Uterus (tissue), 4 donors: ENCODE data around the gene MYBBP1A. TPM values are rescaled to one million over a fixed set of nuclear protein-coding genes. Genes with fewer than 3 reads are reported as not detected.

Experiments used
- DNase-seq, 2 donors: peaks; one replicate each; pipeline ENCODE4 v3.0.0-alpha.2; 2019 to 2020
- H3K27ac ChIP-seq, 2 donors: fragments of 200-600 bp; sonication (generic); 1 replicate in 1 of 2; 2 replicates in 1 of 2; pipeline ENCODE4 v1.5.1; 2016 to 2018
- H3K27me3 ChIP-seq, 2 donors: fragments of 200-600 bp; sonication (generic); one replicate each; pipeline ENCODE4 v1.5.1; 2018 to 2019; ENCODE audit warnings: control low read depth in 1 of 2
- H3K36me3 ChIP-seq, 2 donors: fragments of 200-600 bp; sonication (generic); one replicate each; pipeline ENCODE4 v1.5.1; 2019; ENCODE audit warnings: control low read depth in 1 of 2
- H3K4me1 ChIP-seq, 2 donors: fragments of 200-600 bp; sonication (generic); one replicate each; pipeline ENCODE4 v1.5.1; 2018 to 2019; ENCODE audit warnings: control low read depth in 1 of 2
- H3K4me3 ChIP-seq, 2 donors: fragments of 200-600 bp; sonication (generic); 1 replicate in 1 of 2; 2 replicates in 1 of 2; pipeline ENCODE4 v1.5.1; 2018 to 2019; ENCODE audit warnings: mild to moderate bottlenecking in 1 of 2
- H3K9me3 ChIP-seq, 2 donors: fragments of 200-600 bp; sonication (generic); one replicate each; pipeline ENCODE4 v1.5.1; 2019; ENCODE audit warnings: control low read depth in 1 of 2
- CTCF ChIP-seq, 4 experiments: fragments of 200-600 bp in 2 of 4; fragments of 450-650 bp in 2 of 4; sonication (generic) in 2 of 4; IDR thresholded peaks; one replicate each; pipeline ENCODE4 v1.5.1; 2016 to 2019; ENCODE audit warnings: antibody characterized with exemption in 4 of 4, mild to moderate bottlenecking in 2 of 4, moderate library complexity in 1 of 4
- POLR2A ChIP-seq, 2 donors: fragments of 450-650 bp; IDR thresholded peaks; one replicate each; pipeline ENCODE4 v1.6.1; 2016; ENCODE audit warnings: antibody characterized with exemption in 2 of 2, mild to moderate bottlenecking in 1 of 2, moderate library complexity in 1 of 2
- intact Hi-C: fragments of 100-400 bp; cut with DNase I; formaldehyde crosslinking; loops from one replicate; pipeline ENCODE4 v1.15.1; 2023; ENCODE audit warnings: low total_unique reads
- total RNA-seq, 4 donors: library from RNA; depleted of rRNA in 3 of 4; stranded (reverse); fragments of >200 nt in 3 of 4; gene quantifications; one replicate each; pipeline versions ENCODE4 v1.1.0 to v1.2.4, GENCODE V29; 2014 to 2023
- donor health status: DM: yes; HTN: yes; CAD: no.

Gene MYBBP1A
- total RNA-seq, 4 donors from 2014 or later: 10.9 to 64.7 (median 25.2) TPM

GRCh38 chr17:4498461-4499397 is 56.5 kb downstream of the MYBBP1A start, which contains the start of gene SPNS2:
TSS of gene SPNS2 (plus strand) at chr17:4498881. CDS start at chr17:4499048, 167 bp downstream.
- Histone ChIP-seq H3K27ac (peak within 1 kb of the TSS in 1 of 2 donors; percentile 39), H3K4me1 (no peaks in the 10 kb centered on the region), H3K9me3 (no peaks in the 10 kb centered on the region), H3K36me3 (no peaks in the 10 kb centered on the region), H3K27me3 (no peaks in the 10 kb centered on the region), H3K4me3 (peak within 1 kb of the TSS; percentile 22 to 29)
- intact Hi-C loops: no loop called here
- DNase-seq: peak in 1 of 2 donors; percentile 42
- peak; percentile 11 to 32 for TF ChIP-seq POLR2A (IDR thresholded peaks at IDR 0.05)
- no peak for TF ChIP-seq CTCF (IDR thresholded peaks at IDR 0.05)

DNA sequence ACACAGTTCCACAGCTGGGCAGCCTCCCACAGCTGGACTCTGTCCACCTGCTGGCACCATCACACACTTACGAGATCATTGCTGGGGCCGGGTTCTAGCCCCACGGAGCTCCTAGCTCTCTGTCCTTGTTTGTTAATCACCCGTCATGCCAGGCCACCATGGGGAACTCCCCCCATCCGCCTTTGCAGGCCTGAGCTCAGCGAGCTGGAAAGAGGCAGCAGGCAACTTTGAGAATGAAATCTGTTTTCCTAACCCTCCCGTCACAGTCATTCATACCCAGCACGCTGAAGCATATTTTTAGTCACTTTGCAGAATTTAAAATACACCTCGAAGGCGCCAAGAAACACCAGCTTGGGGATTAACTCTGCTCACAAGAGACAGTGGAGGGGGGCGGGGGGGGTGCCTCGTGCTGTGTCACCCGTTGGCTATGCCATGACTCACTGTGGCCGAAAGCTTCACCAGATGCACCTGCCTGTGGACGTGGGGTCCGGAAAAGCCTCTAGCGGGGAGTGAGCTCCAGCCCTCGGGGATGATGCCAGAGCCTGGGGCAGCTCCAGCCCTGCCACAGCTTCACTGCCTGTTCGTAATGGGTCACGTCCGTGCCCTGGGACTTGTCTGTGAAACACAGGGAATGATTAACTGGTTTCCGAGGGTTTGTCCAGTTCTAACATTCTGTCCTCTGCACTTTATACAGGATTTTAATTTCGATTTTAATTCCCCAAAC is 57.9 kb downstream of the MYBBP1A start:
- no peak overlapping the region for H3K27ac ChIP-seq
- H3K27me3 ChIP-seq: no peaks in the 10 kb centered on the region
- intact Hi-C loops: no loop called here
- H3K4me1 ChIP-seq: no peaks in the 10 kb centered on the region
- H3K9me3 ChIP-seq: no peaks in the 10 kb centered on the region
- no peak for DNase-seq
- TF ChIP-seq POLR2A (IDR thresholded peaks at IDR 0.05) (no peak), CTCF (IDR thresholded peaks at IDR 0.05) (no peak)
- no peaks in the 10 kb centered on the region for H3K36me3 ChIP-seq
- H3K4me3 ChIP-seq: no peak overlapping the region

DNA sequence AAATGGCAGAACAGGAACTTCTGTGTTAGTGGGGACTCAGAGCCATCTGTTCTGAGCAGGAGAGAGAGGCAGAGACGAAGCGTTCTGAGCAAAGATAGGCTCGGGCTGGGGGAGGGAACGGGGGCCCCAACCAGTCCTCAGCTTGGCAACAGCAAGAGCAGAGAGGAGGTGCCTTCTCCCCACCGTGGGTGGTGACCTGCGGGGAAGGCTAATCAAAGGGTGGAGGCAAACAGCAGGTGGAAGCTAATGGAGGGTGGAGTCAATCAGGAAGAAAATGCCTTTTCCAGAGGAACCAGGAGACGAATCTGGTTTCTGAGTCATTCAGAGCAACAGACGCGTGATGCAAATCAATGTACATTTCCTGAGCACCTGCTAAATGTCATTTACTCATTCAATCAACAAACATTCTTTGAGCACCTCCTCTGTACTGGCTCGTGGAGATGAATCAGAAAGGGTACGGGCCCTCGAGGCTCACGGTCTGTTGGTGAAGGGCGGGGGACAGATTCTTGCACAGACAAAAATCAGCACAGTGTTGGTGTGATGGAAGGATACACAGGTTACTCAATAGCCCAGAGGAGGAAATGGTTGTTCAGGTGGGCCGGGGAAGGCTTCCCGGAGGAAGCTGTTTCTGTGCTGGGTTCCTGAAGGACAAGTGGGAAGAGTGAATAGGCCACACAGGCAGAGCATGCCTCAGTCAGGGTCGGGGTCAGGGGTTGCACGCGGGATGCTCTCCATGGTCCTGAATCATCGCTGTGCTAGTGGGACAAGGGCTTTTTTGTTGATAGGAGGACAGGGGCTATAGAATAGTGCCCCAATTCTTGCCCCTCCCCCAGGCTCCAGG is 62.2 kb downstream of the MYBBP1A start:
- intact Hi-C loops: no loop called here
- Histone ChIP-seq H3K27me3 (no peaks in the 10 kb centered on the region), H3K9me3 (no peaks in the 10 kb centered on the region), H3K36me3 (no peaks in the 10 kb centered on the region), H3K27ac (no peak overlapping the region), H3K4me3 (no peak overlapping the region), H3K4me1 (no peaks in the 10 kb centered on the region)
- TF ChIP-seq CTCF (IDR thresholded peaks at IDR 0.05) (no peak), POLR2A (IDR thresholded peaks at IDR 0.05) (no peak)
- DNase-seq: no peak

DNA sequence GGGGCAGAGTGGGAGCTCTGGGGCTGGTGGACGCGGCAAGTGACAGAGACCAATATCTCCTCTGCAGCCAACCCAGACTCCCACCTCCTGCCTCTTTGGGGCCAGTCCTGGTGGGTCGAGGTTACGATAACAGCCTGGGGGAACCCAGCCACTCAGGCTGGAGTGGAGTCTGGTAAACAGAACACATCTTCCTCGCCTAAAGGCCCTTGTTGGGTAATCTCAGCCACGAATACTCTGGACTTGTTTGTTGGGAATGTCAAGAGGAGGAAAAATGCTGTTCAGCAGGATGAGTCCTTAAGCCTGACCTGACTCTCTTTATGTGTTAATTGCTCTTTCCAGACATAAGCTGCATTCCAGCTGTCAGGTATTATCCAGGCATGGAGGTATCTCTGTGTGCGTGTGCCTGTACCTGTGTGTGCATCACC is 64.5 kb downstream of the MYBBP1A start:
- no peaks in the 10 kb centered on the region for H3K4me1 ChIP-seq
- no peak for DNase-seq
- TF ChIP-seq CTCF (IDR thresholded peaks at IDR 0.05) (no peak), POLR2A (IDR thresholded peaks at IDR 0.05) (no peak)
- no peaks in the 10 kb centered on the region for H3K36me3 ChIP-seq
- no peaks in the 10 kb centered on the region for H3K9me3 ChIP-seq
- intact Hi-C loops: no loop called here
- no peak overlapping the region for H3K27ac ChIP-seq
- no peak overlapping the region for H3K4me3 ChIP-seq
- H3K27me3 ChIP-seq: no peaks in the 10 kb centered on the region
